ENCODE measurements around the gene DYSF.

DNA sequence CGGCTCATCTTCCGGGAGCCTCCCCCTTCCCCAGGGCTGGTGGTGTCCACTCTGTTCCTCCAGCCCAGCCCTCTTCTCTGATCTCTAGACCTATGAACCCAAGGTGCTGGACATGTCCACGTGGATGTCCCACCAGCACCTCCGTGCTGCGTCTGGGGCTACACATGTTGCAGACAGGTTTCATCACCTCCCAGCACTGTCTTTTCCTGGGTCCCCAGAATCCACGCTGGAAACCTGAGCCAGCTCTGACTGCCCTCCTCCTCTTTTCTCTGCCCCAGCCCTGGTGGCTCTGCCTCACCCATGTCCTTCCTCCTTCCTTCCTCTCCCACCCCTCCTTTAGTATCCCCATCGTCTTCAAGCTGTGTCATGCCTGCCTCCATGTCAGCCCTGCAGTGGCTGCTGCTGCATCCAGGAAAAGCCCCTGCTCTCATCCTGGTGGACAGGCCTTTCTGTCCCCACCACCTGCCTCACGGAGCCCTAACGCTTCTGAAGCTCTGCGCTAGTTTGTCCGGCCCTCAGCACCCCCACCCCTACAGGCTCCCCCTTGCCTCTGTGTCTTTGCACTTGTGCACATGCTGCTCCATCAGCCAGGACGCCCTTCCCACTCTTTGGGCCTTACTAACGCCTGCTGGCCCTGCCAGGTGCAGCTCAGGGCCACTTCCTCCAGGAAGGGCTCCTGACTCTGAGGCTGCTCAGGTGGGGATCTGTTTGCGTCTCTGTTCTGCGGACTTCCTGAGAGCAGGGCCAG is 105.9 kb downstream of the DYSF start:
- TF ChIP-seq, protein P1, sequence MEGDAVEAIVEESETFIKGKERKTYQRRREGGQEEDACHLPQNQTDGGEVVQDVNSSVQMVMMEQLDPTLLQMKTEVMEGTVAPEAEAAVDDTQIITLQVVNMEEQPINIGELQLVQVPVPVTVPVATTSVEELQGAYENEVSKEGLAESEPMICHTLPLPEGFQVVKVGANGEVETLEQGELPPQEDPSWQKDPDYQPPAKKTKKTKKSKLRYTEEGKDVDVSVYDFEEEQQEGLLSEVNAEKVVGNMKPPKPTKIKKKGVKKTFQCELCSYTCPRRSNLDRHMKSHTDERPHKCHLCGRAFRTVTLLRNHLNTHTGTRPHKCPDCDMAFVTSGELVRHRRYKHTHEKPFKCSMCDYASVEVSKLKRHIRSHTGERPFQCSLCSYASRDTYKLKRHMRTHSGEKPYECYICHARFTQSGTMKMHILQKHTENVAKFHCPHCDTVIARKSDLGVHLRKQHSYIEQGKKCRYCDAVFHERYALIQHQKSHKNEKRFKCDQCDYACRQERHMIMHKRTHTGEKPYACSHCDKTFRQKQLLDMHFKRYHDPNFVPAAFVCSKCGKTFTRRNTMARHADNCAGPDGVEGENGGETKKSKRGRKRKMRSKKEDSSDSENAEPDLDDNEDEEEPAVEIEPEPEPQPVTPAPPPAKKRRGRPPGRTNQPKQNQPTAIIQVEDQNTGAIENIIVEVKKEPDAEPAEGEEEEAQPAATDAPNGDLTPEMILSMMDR (IDR thresholded peaks at IDR 0.05) = no peak
- TF ChIP-seq POLR2A (IDR thresholded peaks at IDR 0.05) (no peak), EP300 (IDR thresholded peaks at IDR 0.05) (no peak)
